HepG2 (cell line): ENCODE measurements around the gene RTBDN. TPM values are rescaled to one million over a fixed set of nuclear protein-coding genes. Genes with fewer than 3 reads are reported as not detected.
A peak's percentile ranks its signal among the peaks of the same experiment; 100 is the strongest.

Experiments used
- ARNT2 ChIP-seq: sonication (generic); formaldehyde crosslinking; IDR thresholded peaks from 2 replicates; pipeline ENCODE4 v1.8.0; 2022; ENCODE audit warnings: mild to moderate bottlenecking, low read depth, missing genetic modification reagents, moderate library complexity
- ARNTL ChIP-seq: sonication (generic); formaldehyde crosslinking; IDR thresholded peaks from 2 replicates; pipeline ENCODE4 v1.4.0; 2020; ENCODE audit warnings: mild to moderate bottlenecking, missing genetic modification reagents
- BHLHE40 ChIP-seq: IDR thresholded peaks from 2 replicates; pipeline ENCODE4 v1.6.1; 2011; ENCODE audit warnings: low read length, improper control_type of control experiment
- BORCS8-MEF2B ChIP-seq: sonication (generic); formaldehyde crosslinking; IDR thresholded peaks from 2 replicates; pipeline ENCODE4 v1.8.0; 2022; ENCODE audit warnings: mild to moderate bottlenecking, missing genetic modification reagents
- CBFB ChIP-seq: sonication (generic); formaldehyde crosslinking; IDR thresholded peaks from 2 replicates; pipeline ENCODE4 v1.4.0; 2020; ENCODE audit warnings: missing genetic modification reagents
- DMAP1 ChIP-seq: IDR thresholded peaks from 2 replicates; pipeline ENCODE4 v1.6.1; 2016
- FOXK2 ChIP-seq: fragments of 450-650 bp; IDR thresholded peaks from 2 replicates; pipeline ENCODE4 v1.6.1; 2016
- TGIF2 ChIP-seq: IDR thresholded peaks from 2 replicates; pipeline ENCODE4 v1.6.1; 2016; ENCODE audit warnings: control low read depth, missing compliant biosample characterization
- ZFY ChIP-seq: sonication (generic); formaldehyde crosslinking; IDR thresholded peaks from 2 replicates; pipeline ENCODE4 v1.4.0; 2020; ENCODE audit warnings: missing genetic modification reagents
- ZNF124 ChIP-seq: sonication (generic); formaldehyde crosslinking; IDR thresholded peaks from 2 replicates; pipeline ENCODE4 v1.4.0; 2020; ENCODE audit warnings: missing genetic modification reagents
- ZNF552 ChIP-seq: sonication (generic); formaldehyde crosslinking; IDR thresholded peaks from 2 replicates; pipeline ENCODE4 v1.9.0; 2022; ENCODE audit warnings: missing genetic modification reagents, mild to moderate bottlenecking, borderline replicate concordance
- polyA plus RNA-seq, 8 experiments: library from polyadenylated mRNA; depleted of rRNA in 3 of 8; stranded (reverse) in 7 of 8; unstranded in 1 of 8; fragments of >200 nt; fragmentation: Illumina TruSeq in 4 of 8; extraction: Trizol in 4 of 8; gene quantifications; 2 replicates each; pipeline versions ENCODE4 v1.2.1 to v1.2.3, GENCODE V29; 2011 to 2016; ENCODE audit warnings: low read depth in 4 of 8, missing spikeins in 1 of 8, mixed read lengths in 1 of 8; ENCODE audit not compliant: insufficient read depth in 1 of 8
- total RNA-seq, 5 experiments: library from RNA; depleted of rRNA; stranded (reverse); fragments of >200 nt; fragmentation: Illumina TruSeq; extraction: Trizol; gene quantifications; 2 replicates each; pipeline ENCODE4 v1.2.3, GENCODE V29; 2016; ENCODE audit warnings: low read depth in 1 of 5
- TF ChIP-seq, protein P1 (sequence below): sonication (generic); formaldehyde crosslinking; conservative IDR thresholded peaks from 2 replicates; pipeline ENCODE4 v1.4.0; 2020; ENCODE audit warnings: missing genetic modification reagents
- TF ChIP-seq, protein P2 (sequence below): sonication (generic); formaldehyde crosslinking; IDR thresholded peaks from 2 replicates; pipeline ENCODE4 v1.4.0; 2020; ENCODE audit warnings: missing genetic modification reagents
- TF ChIP-seq, protein P3 (sequence below): sonication (generic); formaldehyde crosslinking; IDR thresholded peaks from 2 replicates; pipeline ENCODE4 v1.5.0; 2020; ENCODE audit warnings: missing genetic modification reagents
- TF ChIP-seq, protein P4 (sequence below): sonication (generic); formaldehyde crosslinking; IDR thresholded peaks from 2 replicates; pipeline ENCODE4 v1.5.1; 2020; ENCODE audit warnings: mild to moderate bottlenecking, missing genetic modification reagents, moderate library complexity
- TF ChIP-seq, protein P5 (sequence below): sonication (generic); formaldehyde crosslinking; IDR thresholded peaks from 2 replicates; pipeline ENCODE4 v1.9.0; 2022; ENCODE audit warnings: missing genetic modification reagents, mild to moderate bottlenecking, borderline replicate concordance
- TF ChIP-seq, protein P6 (sequence below): sonication (generic); formaldehyde crosslinking; IDR thresholded peaks from 2 replicates; pipeline ENCODE4 v1.4.0; 2020; ENCODE audit warnings: missing genetic modification reagents, borderline replicate concordance
- TF ChIP-seq, protein P7 (sequence below): sonication (generic); formaldehyde crosslinking; IDR thresholded peaks from 2 replicates; pipeline ENCODE4 v1.5.0; 2020; ENCODE audit warnings: mild to moderate bottlenecking, low read depth, missing genetic modification reagents, borderline replicate concordance

The RTBDN gene
- total and polyA plus RNA-seq, 2 of the 13 experiments (the other 11 are each of a cell fraction or from before 2014, with no cell fraction given): 0.27 to 0.48 TPM

DNA sequence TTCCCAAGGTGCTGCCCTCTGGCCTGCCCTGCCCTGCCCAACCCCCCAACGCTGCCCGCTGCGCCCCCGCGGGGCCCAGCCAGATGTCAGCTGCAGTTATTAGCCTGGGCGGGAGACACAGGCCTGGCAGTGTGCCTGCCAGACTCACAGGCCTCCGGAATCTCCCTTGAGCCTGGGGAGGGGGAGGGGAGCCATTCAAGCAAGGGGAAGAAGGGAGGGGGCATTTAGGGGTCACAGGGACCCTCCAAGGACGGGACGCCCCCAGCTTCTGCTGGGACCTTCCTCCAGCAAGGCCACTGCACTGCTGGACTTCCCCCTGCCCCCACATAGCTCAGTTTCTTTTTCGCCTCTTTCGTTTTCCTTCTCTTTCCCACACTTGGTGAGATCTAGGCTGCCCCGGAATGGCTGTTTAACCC lies 45.7 kb downstream of the RTBDN start (continued):
- TF ChIP-seq ZFY (CRISPR knock-in tag) (peak; percentile 39; the same call in 1 of the 2 replicates), CBFB (CRISPR knock-in tag) (no peak), ARNT2 (CRISPR knock-in tag) (no peak), FOXK2 (no peak), ARNTL (CRISPR knock-in tag) (no peak), DMAP1 (CRISPR knock-in tag) (no peak), TGIF2 (CRISPR knock-in tag) (no peak), ZNF552 (CRISPR knock-in tag) (no peak), ZNF124 (CRISPR knock-in tag) (no peak), BHLHE40 (no peak), BORCS8-MEF2B (no peak)
- TF ChIP-seq, protein P1, sequence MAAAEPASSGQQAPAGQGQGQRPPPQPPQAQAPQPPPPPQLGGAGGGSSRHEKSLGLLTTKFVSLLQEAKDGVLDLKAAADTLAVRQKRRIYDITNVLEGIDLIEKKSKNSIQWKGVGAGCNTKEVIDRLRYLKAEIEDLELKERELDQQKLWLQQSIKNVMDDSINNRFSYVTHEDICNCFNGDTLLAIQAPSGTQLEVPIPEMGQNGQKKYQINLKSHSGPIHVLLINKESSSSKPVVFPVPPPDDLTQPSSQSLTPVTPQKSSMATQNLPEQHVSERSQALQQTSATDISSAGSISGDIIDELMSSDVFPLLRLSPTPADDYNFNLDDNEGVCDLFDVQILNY: no peak
- TF ChIP-seq, protein P2, sequence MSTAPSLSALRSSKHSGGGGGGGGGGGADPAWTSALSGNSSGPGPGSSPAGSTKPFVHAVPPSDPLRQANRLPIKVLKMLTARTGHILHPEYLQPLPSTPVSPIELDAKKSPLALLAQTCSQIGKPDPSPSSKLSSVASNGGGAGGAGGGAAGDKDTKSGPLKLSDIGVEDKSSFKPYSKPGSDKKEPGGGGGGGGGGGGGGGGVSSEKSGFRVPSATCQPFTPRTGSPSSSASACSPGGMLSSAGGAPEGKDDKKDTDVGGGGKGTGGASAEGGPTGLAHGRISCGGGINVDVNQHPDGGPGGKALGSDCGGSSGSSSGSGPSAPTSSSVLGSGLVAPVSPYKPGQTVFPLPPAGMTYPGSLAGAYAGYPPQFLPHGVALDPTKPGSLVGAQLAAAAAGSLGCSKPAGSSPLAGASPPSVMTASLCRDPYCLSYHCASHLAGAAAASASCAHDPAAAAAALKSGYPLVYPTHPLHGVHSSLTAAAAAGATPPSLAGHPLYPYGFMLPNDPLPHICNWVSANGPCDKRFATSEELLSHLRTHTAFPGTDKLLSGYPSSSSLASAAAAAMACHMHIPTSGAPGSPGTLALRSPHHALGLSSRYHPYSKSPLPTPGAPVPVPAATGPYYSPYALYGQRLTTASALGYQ (CRISPR knock-in tag): no peak
- TF ChIP-seq, protein P3, sequence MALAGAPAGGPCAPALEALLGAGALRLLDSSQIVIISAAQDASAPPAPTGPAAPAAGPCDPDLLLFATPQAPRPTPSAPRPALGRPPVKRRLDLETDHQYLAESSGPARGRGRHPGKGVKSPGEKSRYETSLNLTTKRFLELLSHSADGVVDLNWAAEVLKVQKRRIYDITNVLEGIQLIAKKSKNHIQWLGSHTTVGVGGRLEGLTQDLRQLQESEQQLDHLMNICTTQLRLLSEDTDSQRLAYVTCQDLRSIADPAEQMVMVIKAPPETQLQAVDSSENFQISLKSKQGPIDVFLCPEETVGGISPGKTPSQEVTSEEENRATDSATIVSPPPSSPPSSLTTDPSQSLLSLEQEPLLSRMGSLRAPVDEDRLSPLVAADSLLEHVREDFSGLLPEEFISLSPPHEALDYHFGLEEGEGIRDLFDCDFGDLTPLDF (CRISPR knock-in tag): no peak
- TF ChIP-seq, protein P4, sequence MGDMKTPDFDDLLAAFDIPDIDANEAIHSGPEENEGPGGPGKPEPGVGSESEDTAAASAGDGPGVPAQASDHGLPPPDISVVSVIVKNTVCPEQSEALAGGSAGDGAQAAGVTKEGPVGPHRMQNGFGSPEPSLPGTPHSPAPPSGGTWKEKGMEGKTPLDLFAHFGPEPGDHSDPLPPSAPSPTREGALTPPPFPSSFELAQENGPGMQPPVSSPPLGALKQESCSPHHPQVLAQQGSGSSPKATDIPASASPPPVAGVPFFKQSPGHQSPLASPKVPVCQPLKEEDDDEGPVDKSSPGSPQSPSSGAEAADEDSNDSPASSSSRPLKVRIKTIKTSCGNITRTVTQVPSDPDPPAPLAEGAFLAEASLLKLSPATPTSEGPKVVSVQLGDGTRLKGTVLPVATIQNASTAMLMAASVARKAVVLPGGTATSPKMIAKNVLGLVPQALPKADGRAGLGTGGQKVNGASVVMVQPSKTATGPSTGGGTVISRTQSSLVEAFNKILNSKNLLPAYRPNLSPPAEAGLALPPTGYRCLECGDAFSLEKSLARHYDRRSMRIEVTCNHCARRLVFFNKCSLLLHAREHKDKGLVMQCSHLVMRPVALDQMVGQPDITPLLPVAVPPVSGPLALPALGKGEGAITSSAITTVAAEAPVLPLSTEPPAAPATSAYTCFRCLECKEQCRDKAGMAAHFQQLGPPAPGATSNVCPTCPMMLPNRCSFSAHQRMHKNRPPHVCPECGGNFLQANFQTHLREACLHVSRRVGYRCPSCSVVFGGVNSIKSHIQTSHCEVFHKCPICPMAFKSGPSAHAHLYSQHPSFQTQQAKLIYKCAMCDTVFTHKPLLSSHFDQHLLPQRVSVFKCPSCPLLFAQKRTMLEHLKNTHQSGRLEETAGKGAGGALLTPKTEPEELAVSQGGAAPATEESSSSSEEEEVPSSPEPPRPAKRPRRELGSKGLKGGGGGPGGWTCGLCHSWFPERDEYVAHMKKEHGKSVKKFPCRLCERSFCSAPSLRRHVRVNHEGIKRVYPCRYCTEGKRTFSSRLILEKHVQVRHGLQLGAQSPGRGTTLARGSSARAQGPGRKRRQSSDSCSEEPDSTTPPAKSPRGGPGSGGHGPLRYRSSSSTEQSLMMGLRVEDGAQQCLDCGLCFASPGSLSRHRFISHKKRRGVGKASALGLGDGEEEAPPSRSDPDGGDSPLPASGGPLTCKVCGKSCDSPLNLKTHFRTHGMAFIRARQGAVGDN (CRISPR knock-in tag): peak; percentile 72
- TF ChIP-seq, protein P5, sequence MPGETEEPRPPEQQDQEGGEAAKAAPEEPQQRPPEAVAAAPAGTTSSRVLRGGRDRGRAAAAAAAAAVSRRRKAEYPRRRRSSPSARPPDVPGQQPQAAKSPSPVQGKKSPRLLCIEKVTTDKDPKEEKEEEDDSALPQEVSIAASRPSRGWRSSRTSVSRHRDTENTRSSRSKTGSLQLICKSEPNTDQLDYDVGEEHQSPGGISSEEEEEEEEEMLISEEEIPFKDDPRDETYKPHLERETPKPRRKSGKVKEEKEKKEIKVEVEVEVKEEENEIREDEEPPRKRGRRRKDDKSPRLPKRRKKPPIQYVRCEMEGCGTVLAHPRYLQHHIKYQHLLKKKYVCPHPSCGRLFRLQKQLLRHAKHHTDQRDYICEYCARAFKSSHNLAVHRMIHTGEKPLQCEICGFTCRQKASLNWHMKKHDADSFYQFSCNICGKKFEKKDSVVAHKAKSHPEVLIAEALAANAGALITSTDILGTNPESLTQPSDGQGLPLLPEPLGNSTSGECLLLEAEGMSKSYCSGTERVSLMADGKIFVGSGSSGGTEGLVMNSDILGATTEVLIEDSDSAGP (CRISPR knock-in tag): no peak; the same call in 1 of the 2 replicates
- TF ChIP-seq, protein P6, sequence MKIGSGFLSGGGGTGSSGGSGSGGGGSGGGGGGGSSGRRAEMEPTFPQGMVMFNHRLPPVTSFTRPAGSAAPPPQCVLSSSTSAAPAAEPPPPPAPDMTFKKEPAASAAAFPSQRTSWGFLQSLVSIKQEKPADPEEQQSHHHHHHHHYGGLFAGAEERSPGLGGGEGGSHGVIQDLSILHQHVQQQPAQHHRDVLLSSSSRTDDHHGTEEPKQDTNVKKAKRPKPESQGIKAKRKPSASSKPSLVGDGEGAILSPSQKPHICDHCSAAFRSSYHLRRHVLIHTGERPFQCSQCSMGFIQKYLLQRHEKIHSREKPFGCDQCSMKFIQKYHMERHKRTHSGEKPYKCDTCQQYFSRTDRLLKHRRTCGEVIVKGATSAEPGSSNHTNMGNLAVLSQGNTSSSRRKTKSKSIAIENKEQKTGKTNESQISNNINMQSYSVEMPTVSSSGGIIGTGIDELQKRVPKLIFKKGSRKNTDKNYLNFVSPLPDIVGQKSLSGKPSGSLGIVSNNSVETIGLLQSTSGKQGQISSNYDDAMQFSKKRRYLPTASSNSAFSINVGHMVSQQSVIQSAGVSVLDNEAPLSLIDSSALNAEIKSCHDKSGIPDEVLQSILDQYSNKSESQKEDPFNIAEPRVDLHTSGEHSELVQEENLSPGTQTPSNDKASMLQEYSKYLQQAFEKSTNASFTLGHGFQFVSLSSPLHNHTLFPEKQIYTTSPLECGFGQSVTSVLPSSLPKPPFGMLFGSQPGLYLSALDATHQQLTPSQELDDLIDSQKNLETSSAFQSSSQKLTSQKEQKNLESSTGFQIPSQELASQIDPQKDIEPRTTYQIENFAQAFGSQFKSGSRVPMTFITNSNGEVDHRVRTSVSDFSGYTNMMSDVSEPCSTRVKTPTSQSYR (CRISPR knock-in tag): peak; percentile 87
- TF ChIP-seq, protein P7, sequence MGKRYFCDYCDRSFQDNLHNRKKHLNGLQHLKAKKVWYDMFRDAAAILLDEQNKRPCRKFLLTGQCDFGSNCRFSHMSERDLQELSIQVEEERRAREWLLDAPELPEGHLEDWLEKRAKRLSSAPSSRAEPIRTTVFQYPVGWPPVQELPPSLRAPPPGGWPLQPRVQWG (CRISPR knock-in tag): no peak
